ENCODE data around the gene CHFR.
A peak's percentile ranks its signal among the peaks of the same experiment; 100 is the strongest.
"Not testable (repeated sequence)": the region's sequence is repeated elsewhere in the genome, so short reads cannot be mapped to it uniquely, and the experiment has no call there.

CHFR gene

DNA sequence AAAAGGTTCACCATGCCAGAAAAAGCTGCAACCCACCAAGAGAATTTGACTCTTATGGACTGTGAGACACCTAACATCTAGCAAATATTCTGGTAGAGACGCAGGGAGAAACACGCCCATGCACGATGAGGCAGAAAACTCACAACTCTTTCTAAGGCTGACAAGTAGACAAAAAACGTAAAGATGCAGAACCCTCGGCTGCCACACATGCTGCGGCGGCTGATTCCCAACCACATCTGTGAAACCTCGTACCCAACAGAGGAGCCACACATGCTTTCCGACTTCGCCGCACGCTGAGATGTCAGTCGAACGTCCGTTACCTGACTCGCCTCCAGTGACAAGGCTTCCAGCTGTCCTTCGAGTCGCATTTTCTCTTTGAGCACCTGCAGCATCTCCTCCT lies 80.5 kb downstream of the CHFR start:
- peak; percentile 71 for DNase-seq

GRCh38 chr12:132804426-132804861 lies 83.0 kb downstream of the CHFR start:
- no peak for DNase-seq

DNA sequence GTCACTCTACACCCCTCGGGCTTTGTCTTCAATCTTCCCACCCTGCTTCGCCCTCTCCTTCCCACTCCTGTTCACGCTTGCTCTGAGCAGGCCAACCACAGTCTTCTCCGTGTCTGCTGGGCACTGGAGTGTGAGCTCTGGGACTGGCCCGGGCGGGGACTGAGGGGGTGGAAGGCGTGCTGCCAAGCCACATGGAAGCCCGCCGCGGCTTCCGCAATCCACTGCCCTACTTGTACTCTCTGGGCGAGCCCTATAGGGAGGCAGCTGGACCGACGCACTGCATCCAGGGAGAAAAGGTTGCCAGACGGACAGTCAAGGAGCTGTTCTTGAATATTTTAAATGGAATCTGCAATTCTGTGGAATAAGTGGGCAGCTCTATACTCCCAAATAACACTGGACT lies 83.5 kb downstream of the CHFR start:
- DNase-seq = no peak

DNA sequence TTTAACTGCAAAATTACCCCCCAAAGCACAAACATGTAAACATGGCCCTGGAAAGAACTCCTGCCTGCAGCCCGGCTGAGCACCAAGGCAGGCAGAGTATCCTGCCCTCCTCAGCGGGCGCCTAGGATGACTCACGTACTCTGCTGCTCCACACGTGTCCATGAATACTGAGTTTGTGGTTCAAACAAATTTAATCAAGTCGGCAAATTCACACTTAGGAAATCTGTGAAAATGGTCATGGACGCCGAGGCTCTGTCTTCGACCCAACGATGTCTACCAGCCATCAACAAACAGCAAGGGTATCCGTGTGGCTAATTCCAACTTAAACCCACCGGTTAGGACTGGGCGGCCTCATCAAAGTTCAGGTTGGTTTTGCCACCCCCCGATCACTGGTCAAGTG lies 84.3 kb downstream of the CHFR start:
- DNase-seq = no peak

DNA sequence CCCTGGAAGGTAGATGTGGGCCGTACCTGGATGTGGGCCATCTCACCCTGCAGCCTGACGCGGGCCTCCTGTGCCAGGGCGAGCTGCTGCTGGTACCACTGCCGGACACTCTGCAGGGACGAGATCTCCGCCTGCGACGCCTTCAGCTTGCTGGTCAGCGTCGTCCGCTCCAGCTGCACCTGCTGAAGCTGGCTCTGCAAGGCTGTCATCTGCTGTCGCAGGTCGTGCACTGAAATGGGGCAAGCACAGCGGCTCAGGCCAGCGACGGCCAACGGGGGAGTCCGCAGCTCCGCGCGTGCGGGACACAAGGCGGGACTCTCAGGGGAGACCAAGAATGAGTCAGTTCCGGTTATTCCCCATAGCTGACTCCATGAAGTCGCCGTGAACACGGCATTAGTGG lies 85.7 kb downstream of the CHFR start:
- DNase-seq = no peak

- no peak for DNase-seq
These were observed 88.6 kb downstream of the CHFR start for GRCh38 chr12:132798836-132799235.

- no peak for DNase-seq
These were observed 89.4 kb downstream of the CHFR start for GRCh38 chr12:132797820-132798570.

DNA sequence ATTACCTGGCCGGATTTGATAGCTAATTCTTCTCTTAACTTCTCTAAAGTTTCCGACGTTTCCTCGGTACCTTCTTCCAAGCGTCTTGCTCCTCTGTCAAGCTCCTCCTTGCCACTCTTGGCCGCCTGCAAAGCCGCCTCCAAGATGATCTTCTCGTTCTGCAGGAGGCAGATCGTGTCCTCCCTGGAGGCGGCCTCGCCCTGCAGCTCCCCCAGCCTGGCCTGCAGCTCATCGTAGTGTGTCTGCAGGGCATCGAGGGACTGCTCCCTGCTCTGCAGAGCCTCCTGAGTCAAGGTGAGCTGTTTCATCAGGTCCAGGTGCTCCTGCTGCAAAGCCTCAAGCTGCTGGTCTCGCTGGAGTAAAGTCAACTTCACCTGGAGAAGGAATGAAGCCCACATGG lies 91.6 kb downstream of the CHFR start:
- DNase-seq = no peak

- DNase-seq = not testable (repeated sequence)
These were observed 95.5 kb downstream of the CHFR start for GRCh38 chr12:132791940-132792339.

- DNase-seq = no peak
These were observed 98.3 kb downstream of the CHFR start for GRCh38 chr12:132789099-132789471.

- DNase-seq = no peak
These were observed 98.9 kb downstream of the CHFR start for GRCh38 chr12:132788375-132789098.

- no peak for DNase-seq
These were observed 99.5 kb downstream of the CHFR start for GRCh38 chr12:132787877-132788276.

DNA sequence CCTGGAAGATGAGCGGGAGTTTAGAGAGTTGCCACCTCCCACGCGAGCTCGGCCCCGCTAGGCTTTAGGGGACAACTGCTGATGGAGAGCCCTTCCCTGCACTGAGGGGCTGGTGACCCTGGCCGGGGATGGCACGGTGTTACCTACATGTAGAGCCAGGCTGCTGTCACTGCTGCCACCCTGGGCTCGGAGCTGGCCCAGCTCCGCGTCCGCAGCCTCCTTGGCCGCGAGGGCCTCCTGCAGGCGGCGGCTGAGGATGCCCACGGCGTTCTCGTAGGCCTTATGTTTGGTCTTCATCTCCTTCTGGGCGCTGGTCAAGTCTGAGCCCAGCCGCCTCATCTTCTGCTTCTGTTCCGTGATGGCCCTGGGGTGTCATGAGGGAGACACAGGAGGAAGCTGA lies 101.2 kb downstream of the CHFR start:
- DNase-seq = no peak

DNA sequence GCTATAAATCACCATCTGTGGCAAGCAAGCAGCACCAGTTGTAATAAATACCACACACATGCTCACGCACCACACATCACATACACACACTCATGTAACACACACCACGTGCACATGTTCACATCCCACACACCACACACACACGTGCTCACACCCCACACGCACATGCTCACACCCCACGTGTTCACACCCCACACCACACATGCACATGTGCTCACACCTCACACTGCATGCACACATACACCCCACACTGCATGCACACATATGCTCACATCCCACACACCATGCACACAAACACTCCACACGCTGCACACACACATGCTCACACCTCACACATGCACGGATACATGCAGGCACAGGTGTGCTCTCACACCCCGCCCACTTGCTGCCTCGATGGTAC lies 102.8 kb downstream of the CHFR start:
- no peak for DNase-seq

- DNase-seq = no peak
These were observed 103.4 kb downstream of the CHFR start for GRCh38 chr12:132783917-132784531.

All from activated CD8-positive, alpha-beta memory T cell treated with anti-CD3 and anti-CD28 coated beads for 24 hours (primary cell).